ENCODE results near the gene STK4.

The STK4 gene

GRCh38 chr20:45088247-45088646 lies 121.9 kb downstream of the STK4 start:
- DNase-seq, result peak; percentile 96

DNA sequence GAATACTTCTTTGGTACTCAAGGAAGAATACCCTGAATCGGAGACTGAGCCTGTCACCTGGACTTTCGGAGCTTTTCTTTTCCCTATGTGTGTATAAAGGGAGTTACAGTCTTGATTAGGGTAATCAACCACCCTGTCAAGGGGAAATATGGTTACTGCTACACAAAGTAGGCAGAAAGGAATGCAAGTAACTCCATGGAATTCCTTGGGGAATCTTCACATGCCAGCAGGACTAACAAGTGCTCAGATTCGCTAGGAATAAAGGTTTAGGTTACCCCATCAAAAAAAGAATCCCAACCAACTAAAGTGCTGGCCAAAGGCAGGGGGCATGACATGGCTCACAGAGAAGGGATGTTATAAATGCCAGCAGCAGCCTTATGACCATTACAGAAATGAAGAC lies 124.2 kb downstream of the STK4 start:
- peak; percentile 83 for DNase-seq

GRCh38 chr20:45091366-45091765 lies 125.1 kb downstream of the STK4 start:
- no peak for DNase-seq

GRCh38 chr20:45092898-45093297 lies 126.6 kb downstream of the STK4 start:
- DNase-seq, result peak; percentile 44

GRCh38 chr20:45094201-45094600 lies 127.9 kb downstream of the STK4 start:
- no peak for DNase-seq

- DNase-seq, result no peak
Measured at GRCh38 chr20:45094864-45095574, 128.7 kb downstream of the STK4 start.

DNA sequence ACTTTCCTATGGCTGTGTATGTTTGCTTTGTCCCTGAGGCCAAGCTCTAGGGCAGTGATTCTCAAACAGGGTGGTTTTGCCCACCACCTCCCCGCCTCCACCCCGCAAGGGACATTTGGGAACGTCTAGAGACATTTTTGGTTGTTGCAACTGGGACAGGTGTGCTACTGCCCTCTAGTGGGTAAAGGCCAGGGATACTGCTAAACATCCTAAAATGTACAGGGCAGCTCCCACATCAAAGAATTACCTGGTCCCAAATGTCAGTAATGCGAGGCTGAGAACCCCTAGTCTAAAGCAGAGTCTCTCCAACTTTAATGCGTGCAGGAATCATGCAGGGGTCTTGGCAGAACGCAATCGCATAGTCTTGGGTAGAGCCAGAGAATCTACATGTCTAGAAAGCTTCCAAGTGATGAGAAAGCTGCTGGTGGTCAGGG lies 129.5 kb downstream of the STK4 start:
- peak; percentile 68 for DNase-seq

GRCh38 chr20:45096781-45097180 lies 130.5 kb downstream of the STK4 start:
- no peak for DNase-seq

GRCh38 chr20:45097485-45098102 lies 131.3 kb downstream of the STK4 start:
- DNase-seq, result peak; percentile 47

- DNase-seq, result peak; percentile 44
Measured at GRCh38 chr20:45098103-45098773, 131.9 kb downstream of the STK4 start.

DNA sequence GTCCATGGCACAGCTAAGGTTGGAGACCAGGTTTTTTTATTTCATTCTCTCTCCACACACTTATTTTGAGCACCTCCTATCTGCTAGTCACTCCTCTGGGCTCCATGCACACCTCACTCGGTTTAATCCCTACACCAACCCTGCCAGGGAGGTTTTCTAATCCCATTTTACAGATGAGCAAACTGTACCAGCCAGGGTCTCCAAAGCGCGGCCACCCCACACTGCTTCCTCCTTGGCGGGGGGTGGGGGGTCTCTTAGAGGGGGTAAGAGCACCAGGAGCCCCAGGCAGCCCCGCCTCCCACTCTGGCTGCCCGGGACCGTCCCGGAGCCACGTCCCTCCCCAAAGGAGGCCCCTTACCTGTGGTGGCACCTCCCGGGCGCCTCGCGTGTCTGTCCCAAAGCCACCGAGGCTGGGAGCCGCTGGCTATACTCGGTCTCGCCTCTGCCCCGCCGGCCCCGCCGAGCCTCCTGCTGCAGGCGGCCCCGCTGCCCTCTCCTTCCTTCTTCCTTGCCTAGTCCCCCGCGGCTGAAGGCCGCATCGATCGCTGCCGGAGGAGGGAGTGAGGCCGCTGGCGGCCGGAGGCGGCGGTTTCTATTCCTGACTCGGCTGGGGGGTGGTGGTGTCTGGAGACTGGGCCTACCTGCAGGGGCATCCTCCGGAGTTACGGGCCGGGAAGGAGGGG lies 134.4 kb downstream of the STK4 start, which contains the start of gene KCNS1:
TSS of gene KCNS1 (minus strand) at position 565 of the 683 bp plus-strand sequence. CDS start 1,891 bp downstream, outside the sequence.
- no peak for DNase-seq

DNA sequence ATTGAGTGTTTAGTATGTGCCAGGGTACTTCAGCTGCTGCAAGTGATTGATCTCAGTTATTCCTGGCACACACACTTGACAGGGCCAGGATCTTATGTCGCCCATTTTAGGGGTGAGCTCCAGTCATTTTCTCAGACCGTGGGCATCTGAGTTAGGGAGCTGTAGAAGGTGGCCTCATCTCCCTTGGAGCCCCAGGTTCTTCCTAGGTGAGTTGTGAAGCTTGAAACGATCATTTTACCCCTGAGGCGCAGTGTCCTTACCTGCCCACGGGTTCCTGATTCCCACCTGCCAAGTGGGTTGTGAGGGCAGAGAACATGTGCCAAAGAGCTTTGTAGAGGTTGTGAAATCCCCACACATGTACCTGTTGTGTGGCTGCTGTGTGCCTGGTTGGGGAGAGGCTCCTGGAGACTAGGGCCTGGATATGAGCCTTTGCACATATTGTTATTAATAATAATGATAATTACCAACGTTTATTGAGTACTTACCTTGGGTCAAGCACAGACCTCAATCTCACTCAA lies 135.1 kb downstream of the STK4 start:
- DNase-seq, result no peak

GRCh38 chr20:45103072-45103471 lies 136.8 kb downstream of the STK4 start:
- no peak for DNase-seq

DNA sequence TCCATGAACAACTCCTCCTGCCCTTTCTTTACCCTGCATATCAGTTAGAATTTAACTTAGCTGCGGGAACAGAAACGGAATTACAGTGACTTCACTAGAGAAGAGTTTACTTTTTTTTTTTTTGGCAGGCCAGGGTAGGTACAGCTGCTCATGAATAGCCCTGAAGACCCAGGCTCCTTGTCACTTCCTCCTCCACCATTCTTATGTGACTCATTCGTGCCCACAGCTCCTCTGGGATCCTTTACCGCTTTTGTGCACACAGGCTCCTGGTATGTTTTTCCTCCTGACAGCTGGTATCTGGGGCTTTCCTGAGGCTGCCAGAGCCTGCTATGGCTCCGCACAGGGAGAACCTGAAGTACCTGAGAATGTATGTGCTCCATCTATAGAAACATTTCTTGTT lies 138.5 kb downstream of the STK4 start:
- DNase-seq, result peak; percentile 94

- DNase-seq, result no peak
Measured at GRCh38 chr20:45105317-45105716, 139.0 kb downstream of the STK4 start.

GRCh38 chr20:45109634-45110033 lies 143.3 kb downstream of the STK4 start:
- no peak for DNase-seq

DNA sequence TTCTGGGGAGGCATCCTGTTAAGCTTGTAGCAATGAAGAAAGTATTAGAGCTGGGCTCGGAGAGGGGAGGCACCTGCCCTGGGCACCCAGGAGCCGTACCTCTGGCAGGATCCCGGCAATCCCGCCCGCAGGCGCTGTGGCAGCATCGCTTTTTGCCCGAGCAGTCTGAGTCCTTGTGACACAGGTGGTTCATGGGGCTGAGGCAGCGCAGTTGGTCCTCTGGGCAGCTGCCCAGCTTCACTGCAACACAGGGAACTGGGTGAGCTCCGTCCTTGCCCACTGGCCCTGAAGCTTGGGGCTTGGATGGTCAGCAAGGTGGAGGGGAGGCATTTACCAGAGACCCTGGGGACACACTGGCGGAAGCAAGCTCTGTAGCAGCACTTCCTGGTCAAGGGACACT lies 144.0 kb downstream of the STK4 start:
- DNase-seq, result no peak

- no peak for DNase-seq
Measured at GRCh38 chr20:45111285-45111684, 145.0 kb downstream of the STK4 start.

- DNase-seq, result peak; percentile 27
Measured at GRCh38 chr20:45111799-45112471, 145.6 kb downstream of the STK4 start.

DNA sequence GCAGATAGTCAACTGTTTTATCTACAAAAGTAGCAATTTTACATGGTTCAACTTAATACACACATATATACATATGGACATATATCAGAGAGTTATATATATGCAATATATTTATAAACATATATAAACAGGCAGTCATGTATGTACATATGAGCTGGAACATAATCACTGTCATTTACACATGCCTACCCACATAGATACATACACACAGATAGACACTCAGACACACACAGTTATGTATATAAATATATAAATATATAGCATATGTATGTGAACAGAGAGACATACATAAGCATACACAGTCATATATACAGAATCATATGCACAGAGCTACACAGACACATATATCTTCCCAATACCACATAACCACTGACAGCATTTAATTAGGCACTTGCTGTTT lies 146.4 kb downstream of the STK4 start:
- DNase-seq, result no peak

DNA sequence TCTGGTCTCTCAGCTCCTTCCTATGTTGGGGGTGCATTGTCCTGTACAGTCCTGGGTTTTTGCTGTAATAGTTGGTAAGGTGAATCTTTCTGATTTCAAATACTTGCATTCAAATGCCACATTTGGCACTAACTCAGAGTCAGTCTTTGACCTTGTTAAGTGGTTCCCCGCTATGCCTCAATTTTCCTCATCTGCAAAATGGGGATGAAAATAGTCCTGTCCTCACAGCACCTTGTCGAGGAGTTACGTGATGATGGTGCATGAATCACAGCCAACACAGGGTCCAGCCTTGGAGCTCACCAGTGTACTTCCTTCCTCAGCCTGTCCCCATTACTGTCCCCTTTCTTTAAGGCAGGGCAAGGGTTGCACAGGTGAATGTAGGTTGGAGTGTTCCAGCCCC lies 147.6 kb downstream of the STK4 start:
- DNase-seq, result no peak
